Sigmoid colon (tissue), 7 donors: ENCODE data around the gene ITK. TPM values are rescaled to one million over a fixed set of nuclear protein-coding genes. Genes with fewer than 3 reads are reported as not detected.

Source experiments
- DNase-seq: peaks from one replicate; pipeline ENCODE4 v3.0.0-alpha.2; 2019
- H3K27ac ChIP-seq, 4 donors: fragments of 200-600 bp; sonication (generic); one replicate each; pipeline ENCODE4 v1.5.1; 2016 to 2019; ENCODE audit warnings: mild to moderate bottlenecking in 1 of 4
- H3K27me3 ChIP-seq, 3 donors: fragments of 200-600 bp; sonication (generic); one replicate each; pipeline ENCODE4 v1.5.1; 2019; ENCODE audit warnings: mild to moderate bottlenecking in 1 of 3
- H3K36me3 ChIP-seq, 4 donors: fragments of 200-600 bp; sonication (generic); one replicate each; pipeline ENCODE4 v1.5.1; 2016 to 2019
- H3K4me1 ChIP-seq, 4 donors: fragments of 200-600 bp; sonication (generic); one replicate each; pipeline ENCODE4 v1.5.1; 2017 to 2019
- H3K4me3 ChIP-seq, 4 donors: fragments of 200-600 bp; sonication (generic); one replicate each; pipeline ENCODE4 v1.5.1; 2017 to 2019; ENCODE audit warnings: mild to moderate bottlenecking in 2 of 4, moderate library complexity in 1 of 4
- H3K9me3 ChIP-seq, 4 donors: fragments of 200-600 bp in 3 of 4; sonication (generic) in 3 of 4; one replicate each; pipeline versions ENCODE4 v1.5.1 to v1.6.1; 2013 to 2019
- CTCF ChIP-seq, 4 experiments: fragments of 450-650 bp in 3 of 4; fragments of 200-600 bp in 1 of 4; IDR thresholded peaks; one replicate each; pipeline ENCODE4 v1.5.1; 2016 to 2019; ENCODE audit warnings: antibody characterized with exemption in 4 of 4, mild to moderate bottlenecking in 3 of 4, moderate library complexity in 2 of 4
- EP300 ChIP-seq, 4 donors: sonication (generic); formaldehyde crosslinking; IDR thresholded peaks; one replicate each; pipeline ENCODE4 v1.6.1; 2017; ENCODE audit warnings: antibody characterized with exemption in 4 of 4
- POLR2A ChIP-seq, 2 donors: fragments of 450-650 bp; IDR thresholded peaks; one replicate each; pipeline ENCODE4 v1.6.1; 2016; ENCODE audit warnings: antibody characterized with exemption in 2 of 2, mild to moderate bottlenecking in 2 of 2, moderate library complexity in 2 of 2
- POLR2AphosphoS5 ChIP-seq, 4 donors: sonication (generic); formaldehyde crosslinking; IDR thresholded peaks; one replicate each; pipeline ENCODE4 v1.6.1; 2017; ENCODE audit warnings: antibody characterized with exemption in 4 of 4
- WGBS, 2 donors: extraction: QIAGEN DNeasy Blood & Tissue Kit; methylation state at CpG; one replicate each; pipeline ENCODE4 v1.1.7; 2013; 5-methylcytosine and 5-hydroxymethylcytosine counted together
- intact Hi-C: fragments of 100-400 bp; cut with DNase I; formaldehyde crosslinking; loops from one replicate; pipeline ENCODE4 v1.15.1; 2023
- polyA plus RNA-seq, 3 donors: library from polyadenylated mRNA; stranded (reverse); fragments of 200-250 nt; gene quantifications; one replicate each; pipeline ENCODE4 v1.2.3, GENCODE V29; 2013
- total RNA-seq, 4 donors: library from RNA; depleted of rRNA; stranded (reverse); fragments of >200 nt; gene quantifications; one replicate each; pipeline ENCODE4 v1.1.0, GENCODE V29; 2016
- donor health status: healthy with polysubstance abuse.
- donor health status: Bipolar disorder and iron deficiency.
- donor health status: healthy.

The ITK gene
- total and polyA plus RNA-seq, 7 donors, result 0.60 to 15.1 (median 1.5) TPM

- no peak for DNase-seq
- Histone ChIP-seq H3K36me3 (no peaks in the 10 kb centered on the region), H3K27me3 (no peaks in the 10 kb centered on the region), H3K9me3 (peaks cover 0 to 3% (median 0%) of the 10 kb centered on the region in 4 donors), H3K4me1 (no peaks in the 10 kb centered on the region), H3K27ac (no peak overlapping the region), H3K4me3 (no peak overlapping the region)
- TF ChIP-seq POLR2A (IDR thresholded peaks at IDR 0.05), result no peak
- no peak for TF ChIP-seq CTCF (IDR thresholded peaks at IDR 0.05)
- TF ChIP-seq POLR2AphosphoS5 (IDR thresholded peaks at IDR 0.05), result no peak
- TF ChIP-seq EP300 (IDR thresholded peaks at IDR 0.05), result no peak
- intact Hi-C loops, result no loop called here
- WGBS, 2 donors, result 51 to 60% methylated on average over 5 of the region's 5 CpGs
Observed at GRCh38 chr5:157187046-157187754, 6.6 kb downstream of the ITK start.

- peaks cover 0 to 3% (median 0%) of the 10 kb centered on the region in 4 donors for H3K9me3 ChIP-seq
- H3K27ac ChIP-seq, result no peak overlapping the region
- no peaks in the 10 kb centered on the region for H3K4me1 ChIP-seq
- peaks cover 0 to 4% (median 0%) of the 10 kb centered on the region in 3 donors for H3K27me3 ChIP-seq
- TF ChIP-seq CTCF (IDR thresholded peaks at IDR 0.05) (no peak), POLR2AphosphoS5 (IDR thresholded peaks at IDR 0.05) (no peak), EP300 (IDR thresholded peaks at IDR 0.05) (no peak), POLR2A (IDR thresholded peaks at IDR 0.05) (no peak)
- no peaks in the 10 kb centered on the region for H3K36me3 ChIP-seq
- intact Hi-C loops, result no loop called here
- no peak for DNase-seq
- H3K4me3 ChIP-seq, result no peak overlapping the region
Observed at GRCh38 chr5:157188270-157188669, 7.6 kb downstream of the ITK start.

- Histone ChIP-seq H3K9me3 (peaks cover 0 to 3% (median 0%) of the 10 kb centered on the region in 4 donors), H3K27ac (no peak overlapping the region), H3K4me3 (no peak overlapping the region), H3K36me3 (no peaks in the 10 kb centered on the region), H3K4me1 (no peaks in the 10 kb centered on the region), H3K27me3 (peaks cover 0 to 4% (median 0%) of the 10 kb centered on the region in 3 donors)
- intact Hi-C loops, result no loop called here
- no peak for DNase-seq
- no peak for TF ChIP-seq POLR2AphosphoS5 (IDR thresholded peaks at IDR 0.05)
- no peak for TF ChIP-seq POLR2A (IDR thresholded peaks at IDR 0.05)
- no peak for TF ChIP-seq EP300 (IDR thresholded peaks at IDR 0.05)
- no peak for TF ChIP-seq CTCF (IDR thresholded peaks at IDR 0.05)
- 72 to 73% methylated on average over 7 of the region's 7 CpGs for WGBS, 2 donors
Observed at GRCh38 chr5:157189223-157189622, 8.6 kb downstream of the ITK start.

GRCh38 chr5:157193699-157194424, 13.2 kb downstream of the ITK start:
- no peaks in the 10 kb centered on the region for H3K36me3 ChIP-seq
- H3K4me3 ChIP-seq, result no peak overlapping the region
- H3K27ac ChIP-seq, result no peak overlapping the region
- intact Hi-C loops, result no loop called here
- 74 to 83% methylated on average over 10 of the region's 10 CpGs for WGBS, 2 donors
- no peaks in the 10 kb centered on the region for H3K9me3 ChIP-seq
- TF ChIP-seq POLR2AphosphoS5 (IDR thresholded peaks at IDR 0.05) (no peak), CTCF (IDR thresholded peaks at IDR 0.05) (no peak), EP300 (IDR thresholded peaks at IDR 0.05) (no peak), POLR2A (IDR thresholded peaks at IDR 0.05) (no peak)
- no peak for DNase-seq
- peaks cover 0 to 4% (median 0%) of the 10 kb centered on the region in 3 donors for H3K27me3 ChIP-seq
- no peaks in the 10 kb centered on the region for H3K4me1 ChIP-seq
